HepG2 (cell line): ENCODE measurements around the gene LCAT. TPM values are rescaled to one million over a fixed set of nuclear protein-coding genes. Genes with fewer than 3 reads are reported as not detected.
A peak's percentile ranks its signal among the peaks of the same experiment; 100 is the strongest.

Experiments used
- ATAC-seq: fragments of 200-7000 bp; cut with Tn5 transposase; 3 replicates; pipeline ENCODE4 v1.9.1; 2020; ENCODE audit warnings: mild to moderate bottlenecking, moderate library complexity
- BruUV-seq: library from RNA; stranded (reverse); fragments of 400-500 nt; replicated peaks from 2 replicates; lab custom pipeline; 2021; lab: Mats Ljungman, UMichigan
- CTCF ChIA-PET: fragments of 300-600 bp; formaldehyde crosslinking; extraction: SDS; loops from one replicate; lab custom pipeline; 2021; ENCODE audit warnings: low total read pairs, inconsistent platforms, low intra/inter-chr PET ratio; lab: Yijun Ruan, JAX
- POLR2A ChIA-PET: fragments of 350-600 bp; sonication (Branson Sonifier 250); formaldehyde crosslinking; loops from one replicate; lab custom pipeline; 2020; ENCODE audit warnings: antibody characterized with exemption, inconsistent platforms; lab: Yijun Ruan, JAX
- DNase-seq: peaks from one replicate; pipeline ENCODE4 v3.0.0-alpha.2; 2015; ENCODE audit warnings: low spot score
- FAIRE-seq: peaks from 3 replicates; lab custom pipeline; 2011; peaks lifted over from hg19 to GRCh38; lab: Jason Lieb, UNC
- H2AFZ ChIP-seq: one replicate; pipeline ENCODE4 v1.6.1; 2011; ENCODE audit warnings: low read length, inconsistent platforms
- H3K27ac ChIP-seq: fragments of 300-600 bp; 3 replicates; pipeline ENCODE4 v1.8.0; 2011; ENCODE audit warnings: mixed run types, mild to moderate bottlenecking, mixed read lengths, low read length, inconsistent platforms; ENCODE audit not compliant: insufficient read depth; ENCODE audit errors: extremely low read length
- H3K27me3 ChIP-seq, 2 experiments: fragments of 200-600 bp in 1 of 2; 2 replicates in 1 of 2; 3 replicates in 1 of 2; pipeline versions ENCODE4 v1.6.0 to v1.8.0; 2011; ENCODE audit warnings: low read length in 2 of 2, mild to moderate bottlenecking in 2 of 2, moderate library complexity in 2 of 2, inconsistent platforms in 1 of 2; ENCODE audit not compliant: insufficient read depth in 2 of 2, control insufficient read depth in 1 of 2
- H3K36me3 ChIP-seq, 2 experiments: fragments of 200-600 bp in 1 of 2; replicated peaks in 1 of 2; 2 replicates in 1 of 2; 3 replicates in 1 of 2; pipeline versions ENCODE4 v1.5.1 to v1.8.0; 2011; ENCODE audit warnings: low read length in 2 of 2, inconsistent platforms in 1 of 2; ENCODE audit not compliant: insufficient read depth in 2 of 2, control insufficient read depth in 1 of 2
- H3K4me1 ChIP-seq: 2 replicates; pipeline ENCODE4 v1.5.1; 2012; ENCODE audit warnings: low read length, inconsistent platforms; ENCODE audit not compliant: insufficient read depth
- H3K4me2 ChIP-seq: 2 replicates; pipeline ENCODE4 v1.6.0; 2011; ENCODE audit warnings: low read depth, low read length, inconsistent platforms
- H3K4me3 ChIP-seq, 3 experiments: fragments of 200-600 bp in 1 of 3; sonication (generic), shearing (Covaris generic) in 1 of 3; replicated peaks in 1 of 3; 2 replicates each; pipeline ENCODE4 v1.5.1; 2011 to 2016; ENCODE audit warnings: low read length in 3 of 3, inconsistent platforms in 2 of 3, low read depth in 2 of 3, mild to moderate bottlenecking in 2 of 3, control low read depth in 1 of 3, mixed read lengths in 1 of 3; ENCODE audit not compliant: insufficient read depth in 1 of 3
- H3K79me2 ChIP-seq: one replicate; pipeline ENCODE4 v1.6.1; 2011; ENCODE audit warnings: low read length, inconsistent platforms; ENCODE audit not compliant: insufficient read depth
- H3K9ac ChIP-seq: 2 replicates; pipeline ENCODE4 v1.6.0; 2011; ENCODE audit warnings: mild to moderate bottlenecking, low read depth, low read length, inconsistent platforms; ENCODE audit not compliant: insufficient read depth
- H3K9me3 ChIP-seq: 2 replicates; pipeline ENCODE4 v1.5.1; 2012; ENCODE audit warnings: mild to moderate bottlenecking, low read length
- H4K20me1 ChIP-seq: 2 replicates; pipeline ENCODE4 v1.6.0; 2011; ENCODE audit warnings: inconsistent platforms, mild to moderate bottlenecking, low read length, moderate library complexity; ENCODE audit not compliant: insufficient read depth
- CREB1 ChIP-seq, 2 experiments: fragments of 450-650 bp in 1 of 2; IDR thresholded peaks; 2 replicates each; pipeline ENCODE4 v1.6.1; 2016 to 2017; ENCODE audit warnings: control low read depth in 1 of 2, mild to moderate bottlenecking in 1 of 2, missing compliant biosample characterization in 1 of 2, missing genetic modification characterization in 1 of 2
- FOSL2 ChIP-seq: sonication (generic); formaldehyde crosslinking; IDR thresholded peaks from 2 replicates; pipeline ENCODE4 v1.4.0; 2020; ENCODE audit warnings: missing genetic modification reagents
- FOXM1 ChIP-seq: sonication (generic); formaldehyde crosslinking; IDR thresholded peaks from 2 replicates; pipeline ENCODE4 v1.5.0; 2020; ENCODE audit warnings: missing genetic modification reagents
- MYC ChIP-seq: sonication (generic); formaldehyde crosslinking; IDR thresholded peaks from 2 replicates; pipeline ENCODE4 v1.9.0; 2021; ENCODE audit warnings: missing genetic modification reagents, borderline replicate concordance
- RAD21 ChIP-seq: fragments of 450-650 bp; formaldehyde crosslinking; IDR thresholded peaks from 2 replicates; pipeline ENCODE4 v1.5.0; 2020; ENCODE audit warnings: mild to moderate bottlenecking
- STAG1 ChIP-seq: sonication (generic); formaldehyde crosslinking; IDR thresholded peaks from 2 replicates; pipeline ENCODE4 v1.4.0; 2020; ENCODE audit warnings: missing genetic modification reagents
- ZFP36L1 ChIP-seq: sonication (generic); formaldehyde crosslinking; IDR thresholded peaks from 2 replicates; pipeline ENCODE4 v1.8.0; 2022; ENCODE audit warnings: mild to moderate bottlenecking, missing genetic modification reagents, moderate library complexity
- WGBS: methylation state at CpG from one replicate; pipeline ENCODE4 v1.1.6; 2017; ENCODE audit warnings: low lambda C conversion rate; 5-methylcytosine and 5-hydroxymethylcytosine counted together
- in situ Hi-C: cut with HindIII; loops from 2 replicates; pipeline ENCODE4 v1.10.0; 2017; ENCODE audit warnings: low pct_unique_long_range_greater_than_20kb; ENCODE audit not compliant: extremely low pct_ligation_motif_present
- intact Hi-C: fragments of 100-400 bp; cut with micrococcal nuclease; formaldehyde crosslinking; loops from one replicate; pipeline ENCODE4 v1.10.0; 2022; ENCODE audit not compliant: unreplicated experiment
- polyA plus RNA-seq, 8 experiments: library from polyadenylated mRNA; depleted of rRNA in 3 of 8; stranded (reverse) in 7 of 8; unstranded in 1 of 8; fragments of >200 nt; fragmentation: Illumina TruSeq in 4 of 8; extraction: Trizol in 4 of 8; gene quantifications; 2 replicates each; pipeline versions ENCODE4 v1.2.1 to v1.2.3, GENCODE V29; 2011 to 2016; ENCODE audit warnings: low read depth in 4 of 8, missing spikeins in 1 of 8, mixed read lengths in 1 of 8; ENCODE audit not compliant: insufficient read depth in 1 of 8
- total RNA-seq, 5 experiments: library from RNA; depleted of rRNA; stranded (reverse); fragments of >200 nt; fragmentation: Illumina TruSeq; extraction: Trizol; gene quantifications; 2 replicates each; pipeline ENCODE4 v1.2.3, GENCODE V29; 2016; ENCODE audit warnings: low read depth in 1 of 5
- TF ChIP-seq, protein P1 (sequence below): sonication (generic); formaldehyde crosslinking; IDR thresholded peaks from 2 replicates; pipeline ENCODE4 v1.5.0; 2020; ENCODE audit warnings: mild to moderate bottlenecking, missing genetic modification reagents, moderate library complexity

The LCAT gene
- total and polyA plus RNA-seq, 2 of the 13 experiments (the other 11 are each of a cell fraction or from before 2014, with no cell fraction given) = 36.1 to 38.9 TPM

GRCh38 chr16:67919622-67920221, 24.2 kb downstream of the LCAT start:
- H2AFZ ChIP-seq = no peak overlapping the region
- no peaks in the 10 kb centered on the region for H3K27me3 ChIP-seq
- H3K36me3 ChIP-seq = peaks cover 22 to 27% of the 10 kb centered on the region in 2 experiments; a peak in 4 of 5 replicates
- no peak overlapping the region for H3K4me3 ChIP-seq
- peaks cover 32% of the 10 kb centered on the region for H3K4me1 ChIP-seq
- TF ChIP-seq, protein P1, sequence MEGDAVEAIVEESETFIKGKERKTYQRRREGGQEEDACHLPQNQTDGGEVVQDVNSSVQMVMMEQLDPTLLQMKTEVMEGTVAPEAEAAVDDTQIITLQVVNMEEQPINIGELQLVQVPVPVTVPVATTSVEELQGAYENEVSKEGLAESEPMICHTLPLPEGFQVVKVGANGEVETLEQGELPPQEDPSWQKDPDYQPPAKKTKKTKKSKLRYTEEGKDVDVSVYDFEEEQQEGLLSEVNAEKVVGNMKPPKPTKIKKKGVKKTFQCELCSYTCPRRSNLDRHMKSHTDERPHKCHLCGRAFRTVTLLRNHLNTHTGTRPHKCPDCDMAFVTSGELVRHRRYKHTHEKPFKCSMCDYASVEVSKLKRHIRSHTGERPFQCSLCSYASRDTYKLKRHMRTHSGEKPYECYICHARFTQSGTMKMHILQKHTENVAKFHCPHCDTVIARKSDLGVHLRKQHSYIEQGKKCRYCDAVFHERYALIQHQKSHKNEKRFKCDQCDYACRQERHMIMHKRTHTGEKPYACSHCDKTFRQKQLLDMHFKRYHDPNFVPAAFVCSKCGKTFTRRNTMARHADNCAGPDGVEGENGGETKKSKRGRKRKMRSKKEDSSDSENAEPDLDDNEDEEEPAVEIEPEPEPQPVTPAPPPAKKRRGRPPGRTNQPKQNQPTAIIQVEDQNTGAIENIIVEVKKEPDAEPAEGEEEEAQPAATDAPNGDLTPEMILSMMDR = peak; percentile 47
- peak; percentile 63 for TF ChIP-seq STAG1 (CRISPR knock-in tag)
- no peak for TF ChIP-seq ZFP36L1 (CRISPR knock-in tag)
- peak; percentile 25; the same call in 1 of the 2 replicates for TF ChIP-seq RAD21
- no peak for TF ChIP-seq MYC (CRISPR knock-in tag)
- H3K4me2 ChIP-seq = no peak overlapping the region
- CTCF ChIA-PET = interaction anchor here (1.1 kb wide), 1 partner anchor 103 kb away, joined by 4 read pairs; no protein-coding TSS in a partner anchor
- intact Hi-C loops = no loop called here
- 88% methylated on average over 6 of the region's 6 CpGs for WGBS
- peaks cover 6% of the 10 kb centered on the region; the same call in 1 of the 2 replicates for H4K20me1 ChIP-seq
- peak; percentile 12; the same call in 2 of the 3 replicates for ATAC-seq
- no peak for DNase-seq
- POLR2A ChIA-PET = interaction anchor here (0.9 kb wide), 1 partner anchor 16 kb away, joined by 3 read pairs; no protein-coding TSS in a partner anchor
- H3K27ac ChIP-seq = no peak overlapping the region
- in situ Hi-C loops = no loop called here
- H3K9me3 ChIP-seq = no peaks in the 10 kb centered on the region
- no peaks in the 10 kb centered on the region for H3K79me2 ChIP-seq
- no peak for FAIRE-seq
- no peak overlapping the region for H3K9ac ChIP-seq
- BruUV-seq = no TSS peak

- no peaks in the 10 kb centered on the region for H3K79me2 ChIP-seq
- peaks cover 34% of the 10 kb centered on the region for H3K4me1 ChIP-seq
- no peak overlapping the region for H3K4me3 ChIP-seq
- CTCF ChIA-PET = no interaction called here
- peak; percentile 61 for TF ChIP-seq CREB1 (IDR thresholded peaks at IDR 0.05)
- TF ChIP-seq CREB1 (CRISPR knock-in tag; IDR thresholded peaks at IDR 0.05) = no peak
- peak; percentile 71 for TF ChIP-seq FOSL2 (CRISPR knock-in tag)
- TF ChIP-seq FOXM1 = no peak
- intact Hi-C loops = no loop called here
- no peak overlapping the region for H3K27ac ChIP-seq
- no peak overlapping the region for H3K9ac ChIP-seq
- BruUV-seq = no TSS peak
- WGBS = 90% methylated on average over 4 of the region's 4 CpGs
- no peaks in the 10 kb centered on the region for H3K27me3 ChIP-seq
- ATAC-seq = no peak
- no peak for FAIRE-seq
- no peaks in the 10 kb centered on the region for H3K9me3 ChIP-seq
- H3K4me2 ChIP-seq = no peak overlapping the region
- no peak overlapping the region for H2AFZ ChIP-seq
- POLR2A ChIA-PET = interaction anchor here (0.9 kb wide), 1 partner anchor 14 kb away, joined by 3 read pairs; the partner anchor contains the start of gene CTRL
- H3K36me3 ChIP-seq = peaks cover 14 to 18% of the 10 kb centered on the region in 2 experiments; a peak in 4 of 5 replicates
- H4K20me1 ChIP-seq = peaks cover 6% of the 10 kb centered on the region; the same call in 1 of the 2 replicates
- peak; percentile 53 for DNase-seq
- in situ Hi-C loops = no loop called here
These were observed 26.1 kb downstream of the LCAT start for GRCh38 chr16:67917852-67918236.
